ENCODE data around the gene NIN. TPM values are rescaled to one million over a fixed set of nuclear protein-coding genes. Genes with fewer than 3 reads are reported as not detected.

NIN gene
- total RNA-seq, 1 donor: 40.2 TPM

GRCh38 chr14:50670866-50671256, 160.1 kb downstream of the NIN start:
- Histone ChIP-seq H3K4me2 (ENCODE audit: insufficient read depth, low read length) (no peak overlapping the region), H2AFZ (ENCODE audit: low read length) (no peak overlapping the region), H3K4me1 (ENCODE audit: insufficient read depth, low read length) (peaks cover 10% of the 10 kb centered on the region), H3K4me3 (ENCODE audit: insufficient read depth, low read length) (no peak overlapping the region), H4K20me1 (ENCODE audit: insufficient read depth, low read length) (no peaks in the 10 kb centered on the region), H3K27ac (ENCODE audit: low read depth, low read length) (no peak overlapping the region), H3K79me2 (ENCODE audit: insufficient read depth, low read length) (peaks cover 19% of the 10 kb centered on the region), H3K9me3 (ENCODE audit: low read depth, low read length) (no peaks in the 10 kb centered on the region), H3K27me3 (ENCODE audit: insufficient read depth, low read length) (no peaks in the 10 kb centered on the region), H3K36me3 (ENCODE audit: insufficient read depth, low read length) (no peaks in the 10 kb centered on the region)
- no peak for DNase-seq (ENCODE audit: insufficient read length, low spot score, missing footprints)
- TF ChIP-seq CTCF (IDR thresholded peaks at IDR 0.05; ENCODE audit: extremely low read depth, low read depth, low read length): no peak

GRCh38 chr14:50670196-50670865, 160.6 kb downstream of the NIN start:
- Histone ChIP-seq H3K4me1 (ENCODE audit: insufficient read depth, low read length) (peaks cover 5% of the 10 kb centered on the region), H3K79me2 (ENCODE audit: insufficient read depth, low read length) (peaks cover 25% of the 10 kb centered on the region), H3K9me3 (ENCODE audit: low read depth, low read length) (no peaks in the 10 kb centered on the region), H3K4me3 (ENCODE audit: insufficient read depth, low read length) (no peak overlapping the region), H3K27me3 (ENCODE audit: insufficient read depth, low read length) (no peaks in the 10 kb centered on the region), H2AFZ (ENCODE audit: low read length) (no peak overlapping the region), H3K27ac (ENCODE audit: low read depth, low read length) (no peak overlapping the region), H3K4me2 (ENCODE audit: insufficient read depth, low read length) (no peak overlapping the region), H3K36me3 (ENCODE audit: insufficient read depth, low read length) (no peaks in the 10 kb centered on the region), H4K20me1 (ENCODE audit: insufficient read depth, low read length) (no peaks in the 10 kb centered on the region)
- TF ChIP-seq CTCF (IDR thresholded peaks at IDR 0.05; ENCODE audit: extremely low read depth, low read depth, low read length): no peak
- DNase-seq (ENCODE audit: insufficient read length, low spot score, missing footprints): no peak

Small RNAs within 50 kb of the gene (small RNA-seq; reads per million reads assigned to genes)
- gene RF00593: not detected

Other genes starting within 250 kb of the NIN start
- 44.2 and 50.1 TPM in 2 replicates for gene SAV1, start 162.9 kb downstream of the NIN start, total RNA-seq
- gene ABHD12B, start 40.9 kb upstream of the NIN start, total RNA-seq: not detected in 2 replicates
- 116 and 123 TPM in 2 replicates for gene PYGL, start 113.3 kb upstream of the NIN start, total RNA-seq